HepG2 (cell line): Measurements from ENCODE around the gene TMEM233. TPM values are rescaled to one million over a fixed set of nuclear protein-coding genes. Genes with fewer than 3 reads are reported as not detected.
A peak's percentile ranks its signal among the peaks of the same experiment; 100 is the strongest.

Source experiments
- ATAC-seq: fragments of 200-7000 bp; cut with Tn5 transposase; 3 replicates; pipeline ENCODE4 v1.9.1; 2020; ENCODE audit warnings: mild to moderate bottlenecking, moderate library complexity
- BruUV-seq: library from RNA; stranded (reverse); fragments of 400-500 nt; replicated peaks from 2 replicates; lab custom pipeline; 2021; lab: Mats Ljungman, UMichigan
- CTCF ChIA-PET: fragments of 300-600 bp; formaldehyde crosslinking; extraction: SDS; loops from one replicate; lab custom pipeline; 2021; ENCODE audit warnings: low total read pairs, inconsistent platforms, low intra/inter-chr PET ratio; lab: Yijun Ruan, JAX
- POLR2A ChIA-PET: fragments of 350-600 bp; sonication (Branson Sonifier 250); formaldehyde crosslinking; loops from one replicate; lab custom pipeline; 2020; ENCODE audit warnings: antibody characterized with exemption, inconsistent platforms; lab: Yijun Ruan, JAX
- DNase-seq: peaks from one replicate; pipeline ENCODE4 v3.0.0-alpha.2; 2015; ENCODE audit warnings: low spot score
- FAIRE-seq: peaks from 3 replicates; lab custom pipeline; 2011; peaks lifted over from hg19 to GRCh38; lab: Jason Lieb, UNC
- H2AFZ ChIP-seq: one replicate; pipeline ENCODE4 v1.6.1; 2011; ENCODE audit warnings: low read length, inconsistent platforms
- H3K27ac ChIP-seq: fragments of 300-600 bp; 3 replicates; pipeline ENCODE4 v1.8.0; 2011; ENCODE audit warnings: mixed run types, mild to moderate bottlenecking, mixed read lengths, low read length, inconsistent platforms; ENCODE audit not compliant: insufficient read depth; ENCODE audit errors: extremely low read length
- H3K27me3 ChIP-seq, 2 experiments: fragments of 200-600 bp in 1 of 2; 2 replicates in 1 of 2; 3 replicates in 1 of 2; pipeline versions ENCODE4 v1.6.0 to v1.8.0; 2011; ENCODE audit warnings: low read length in 2 of 2, mild to moderate bottlenecking in 2 of 2, moderate library complexity in 2 of 2, inconsistent platforms in 1 of 2; ENCODE audit not compliant: insufficient read depth in 2 of 2, control insufficient read depth in 1 of 2
- H3K36me3 ChIP-seq, 2 experiments: fragments of 200-600 bp in 1 of 2; replicated peaks in 1 of 2; 2 replicates in 1 of 2; 3 replicates in 1 of 2; pipeline versions ENCODE4 v1.5.1 to v1.8.0; 2011; ENCODE audit warnings: low read length in 2 of 2, inconsistent platforms in 1 of 2; ENCODE audit not compliant: insufficient read depth in 2 of 2, control insufficient read depth in 1 of 2
- H3K4me1 ChIP-seq: 2 replicates; pipeline ENCODE4 v1.5.1; 2012; ENCODE audit warnings: low read length, inconsistent platforms; ENCODE audit not compliant: insufficient read depth
- H3K4me2 ChIP-seq: 2 replicates; pipeline ENCODE4 v1.6.0; 2011; ENCODE audit warnings: low read depth, low read length, inconsistent platforms
- H3K4me3 ChIP-seq, 3 experiments: fragments of 200-600 bp in 1 of 3; sonication (generic), shearing (Covaris generic) in 1 of 3; replicated peaks in 1 of 3; 2 replicates each; pipeline ENCODE4 v1.5.1; 2011 to 2016; ENCODE audit warnings: low read length in 3 of 3, inconsistent platforms in 2 of 3, low read depth in 2 of 3, mild to moderate bottlenecking in 2 of 3, control low read depth in 1 of 3, mixed read lengths in 1 of 3; ENCODE audit not compliant: insufficient read depth in 1 of 3
- H3K79me2 ChIP-seq: one replicate; pipeline ENCODE4 v1.6.1; 2011; ENCODE audit warnings: low read length, inconsistent platforms; ENCODE audit not compliant: insufficient read depth
- H3K9ac ChIP-seq: 2 replicates; pipeline ENCODE4 v1.6.0; 2011; ENCODE audit warnings: mild to moderate bottlenecking, low read depth, low read length, inconsistent platforms; ENCODE audit not compliant: insufficient read depth
- H3K9me3 ChIP-seq: 2 replicates; pipeline ENCODE4 v1.5.1; 2012; ENCODE audit warnings: mild to moderate bottlenecking, low read length
- H4K20me1 ChIP-seq: 2 replicates; pipeline ENCODE4 v1.6.0; 2011; ENCODE audit warnings: inconsistent platforms, mild to moderate bottlenecking, low read length, moderate library complexity; ENCODE audit not compliant: insufficient read depth
- ESRRA ChIP-seq: sonication (generic); formaldehyde crosslinking; IDR thresholded peaks from 2 replicates; pipeline ENCODE4 v1.5.1; 2020; ENCODE audit warnings: mild to moderate bottlenecking, low read depth, missing genetic modification reagents
- HNF4G ChIP-seq, 2 experiments: sonication (generic) in 1 of 2; formaldehyde crosslinking in 1 of 2; IDR thresholded peaks; 2 replicates each; pipeline versions ENCODE4 v1.4.0 to v1.6.1; 2011 to 2020; ENCODE audit warnings: borderline replicate concordance in 2 of 2, low read depth in 2 of 2, mild to moderate bottlenecking in 2 of 2, low read length in 1 of 2, missing genetic modification reagents in 1 of 2, moderate library complexity in 1 of 2
- JARID2 ChIP-seq: sonication (generic); formaldehyde crosslinking; IDR thresholded peaks from 2 replicates; pipeline ENCODE4 v1.8.1; 2023; ENCODE audit warnings: missing genetic modification reagents, inconsistent platforms; ENCODE audit not compliant: insufficient replicate concordance
- KDM6A ChIP-seq: IDR thresholded peaks from 2 replicates; pipeline ENCODE4 v1.6.1; 2016; ENCODE audit warnings: low read depth
- MED13 ChIP-seq: sonication (generic); formaldehyde crosslinking; IDR thresholded peaks from 2 replicates; pipeline ENCODE4 v1.5.0; 2020; ENCODE audit warnings: missing genetic modification reagents
- MIER2 ChIP-seq: IDR thresholded peaks from 2 replicates; pipeline ENCODE4 v1.6.1; 2016; ENCODE audit warnings: missing biosample characterization, missing genetic modification reagents
- MIXL1 ChIP-seq: IDR thresholded peaks from 2 replicates; pipeline ENCODE4 v1.6.1; 2016
- NR2F1 ChIP-seq, 2 experiments: fragments of 450-650 bp in 1 of 2; formaldehyde crosslinking in 1 of 2; IDR thresholded peaks; 2 replicates each; pipeline versions ENCODE4 v1.5.0 to v1.6.1; 2016 to 2020; ENCODE audit warnings: mild to moderate bottlenecking in 1 of 2, missing compliant biosample characterization in 1 of 2, missing genetic modification reagents in 1 of 2, moderate library complexity in 1 of 2
- RARG ChIP-seq: sonication (generic); formaldehyde crosslinking; IDR thresholded peaks from 2 replicates; pipeline ENCODE4 v1.4.0; 2020; ENCODE audit warnings: low read depth, mild to moderate bottlenecking, missing genetic modification reagents
- RXRB ChIP-seq: IDR thresholded peaks from 2 replicates; pipeline ENCODE4 v1.6.1; 2016; ENCODE audit warnings: borderline replicate concordance, missing genetic modification reagents, missing compliant biosample characterization
- ZBTB7B ChIP-seq: sonication (generic); formaldehyde crosslinking; IDR thresholded peaks from 2 replicates; pipeline ENCODE4 v1.4.0; 2020; ENCODE audit warnings: missing genetic modification reagents
- ZMYM2 ChIP-seq: sonication (generic); formaldehyde crosslinking; IDR thresholded peaks from 2 replicates; pipeline ENCODE4 v1.8.0; 2022; ENCODE audit warnings: mild to moderate bottlenecking, missing genetic modification reagents
- ZNF256 ChIP-seq: sonication (generic); formaldehyde crosslinking; conservative IDR thresholded peaks from 2 replicates; pipeline ENCODE4 v1.4.0; 2020; ENCODE audit warnings: missing genetic modification reagents
- ZNF296 ChIP-seq: sonication (generic); formaldehyde crosslinking; conservative IDR thresholded peaks from 2 replicates; pipeline ENCODE4 v1.5.0; 2020; ENCODE audit warnings: mild to moderate bottlenecking, missing genetic modification reagents
- ZNF350 ChIP-seq: sonication (generic); formaldehyde crosslinking; IDR thresholded peaks from 2 replicates; pipeline ENCODE4 v1.4.0; 2020; ENCODE audit warnings: mild to moderate bottlenecking, low read depth, missing genetic modification reagents, borderline replicate concordance
- ZNF468 ChIP-seq: sonication (generic); formaldehyde crosslinking; IDR thresholded peaks from 2 replicates; pipeline ENCODE4 v1.8.0; 2022; ENCODE audit warnings: mild to moderate bottlenecking, moderate library complexity, missing genetic modification reagents
- ZNF543 ChIP-seq: sonication (generic); formaldehyde crosslinking; IDR thresholded peaks from 2 replicates; pipeline ENCODE4 v1.4.0; 2020; ENCODE audit warnings: mild to moderate bottlenecking, missing genetic modification reagents
- ZNF564 ChIP-seq: sonication (generic); formaldehyde crosslinking; IDR thresholded peaks from 2 replicates; pipeline ENCODE4 v1.8.1; 2023; ENCODE audit warnings: mild to moderate bottlenecking, missing genetic modification reagents
- ZZZ3 ChIP-seq: sonication (generic); formaldehyde crosslinking; IDR thresholded peaks from 2 replicates; pipeline ENCODE4 v1.4.0; 2020; ENCODE audit warnings: missing genetic modification reagents, mild to moderate bottlenecking, borderline replicate concordance
- WGBS: methylation state at CpG from one replicate; pipeline ENCODE4 v1.1.6; 2017; ENCODE audit warnings: low lambda C conversion rate; 5-methylcytosine and 5-hydroxymethylcytosine counted together
- in situ Hi-C: cut with HindIII; loops from 2 replicates; pipeline ENCODE4 v1.10.0; 2017; ENCODE audit warnings: low pct_unique_long_range_greater_than_20kb; ENCODE audit not compliant: extremely low pct_ligation_motif_present
- intact Hi-C: fragments of 100-400 bp; cut with micrococcal nuclease; formaldehyde crosslinking; loops from one replicate; pipeline ENCODE4 v1.10.0; 2022; ENCODE audit not compliant: unreplicated experiment
- polyA plus RNA-seq, 8 experiments: library from polyadenylated mRNA; depleted of rRNA in 3 of 8; stranded (reverse) in 7 of 8; unstranded in 1 of 8; fragments of >200 nt; fragmentation: Illumina TruSeq in 4 of 8; extraction: Trizol in 4 of 8; gene quantifications; 2 replicates each; pipeline versions ENCODE4 v1.2.1 to v1.2.3, GENCODE V29; 2011 to 2016; ENCODE audit warnings: low read depth in 4 of 8, missing spikeins in 1 of 8, mixed read lengths in 1 of 8; ENCODE audit not compliant: insufficient read depth in 1 of 8
- total RNA-seq, 5 experiments: library from RNA; depleted of rRNA; stranded (reverse); fragments of >200 nt; fragmentation: Illumina TruSeq; extraction: Trizol; gene quantifications; 2 replicates each; pipeline ENCODE4 v1.2.3, GENCODE V29; 2016; ENCODE audit warnings: low read depth in 1 of 5

Gene TMEM233
- total and polyA plus RNA-seq, 2 of the 13 experiments (the other 11 are each of a cell fraction or from before 2014, with no cell fraction given), result 0.03 TPM; not detected in 1

DNA sequence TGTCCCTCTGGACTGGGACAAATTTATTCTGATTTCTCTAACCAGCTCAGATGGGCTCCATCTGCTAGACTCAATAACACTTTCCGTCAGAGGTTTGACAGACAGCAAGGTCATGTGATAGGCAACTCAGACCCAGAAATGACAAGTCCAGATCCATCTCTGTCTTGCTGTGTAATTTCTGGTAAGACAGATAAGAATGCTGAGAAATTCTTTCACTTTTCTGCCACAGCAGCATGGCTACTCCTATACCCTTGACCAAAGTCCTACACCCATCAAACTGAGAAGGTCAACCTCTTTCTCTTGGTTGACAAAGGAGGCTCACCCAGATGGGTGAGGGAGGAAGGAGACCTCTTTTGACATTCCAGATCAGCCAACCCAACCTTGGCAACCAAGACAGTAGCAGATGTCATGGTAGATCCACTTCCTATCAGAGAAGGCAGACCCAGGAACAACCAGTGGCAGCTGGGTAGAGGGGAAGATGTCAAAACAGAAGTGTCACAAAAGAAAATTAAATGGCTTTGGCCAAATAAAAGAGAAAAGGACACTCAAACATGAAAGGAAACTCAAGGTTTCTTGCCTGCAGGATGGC is 37.5 kb downstream of the TMEM233 start:
- H3K27me3 ChIP-seq, result 0 out of 5 replicates have a peak, but pooled peaks cover 0 to 5% of the 10 kb centered on the region in 2 experiments
- no peak overlapping the region for H2AFZ ChIP-seq
- intact Hi-C loops (no loop called here), in situ Hi-C loops (no loop called here)
- H3K79me2 ChIP-seq, result no peaks in the 10 kb centered on the region
- H4K20me1 ChIP-seq, result no peaks in the 10 kb centered on the region
- ChIA-PET CTCF (no interaction called here), POLR2A (no interaction called here)
- no peak for DNase-seq
- ATAC-seq, result no peak
- 57% methylated on average over 1 of the region's 1 CpG for WGBS
- no peaks in the 10 kb centered on the region for H3K9me3 ChIP-seq
- no peak for TF ChIP-seq ZNF350 (CRISPR knock-in tag)
- no peak for TF ChIP-seq ZNF296 (CRISPR knock-in tag)
- H3K4me1 ChIP-seq, result peaks cover 30% of the 10 kb centered on the region
- H3K4me3 ChIP-seq, result no peak overlapping the region
- no TSS peak for BruUV-seq
- no peaks in the 10 kb centered on the region for H3K36me3 ChIP-seq
- no peak overlapping the region for H3K27ac ChIP-seq
- H3K4me2 ChIP-seq, result no peak overlapping the region
- no peak for FAIRE-seq
- H3K9ac ChIP-seq, result no peak overlapping the region

- WGBS, result 4% methylated on average over 4 of the region's 4 CpGs
- no peak for FAIRE-seq
- TF ChIP-seq MIER2 (CRISPR knock-in tag), result no peak
- TF ChIP-seq MED13, result no peak
- peak; percentile 35; the same call in 1 of the 2 replicates for TF ChIP-seq RXRB (CRISPR knock-in tag)
- no peak for TF ChIP-seq ZZZ3 (CRISPR knock-in tag)
- TF ChIP-seq ZBTB7B (CRISPR knock-in tag), result no peak
- TF ChIP-seq ZNF543, result no peak
- TF ChIP-seq JARID2 (CRISPR knock-in tag), result no peak
- no peak for TF ChIP-seq ZNF468 (CRISPR knock-in tag)
- TF ChIP-seq ZMYM2 (CRISPR knock-in tag), result no peak
- 0 out of 2 replicates have a peak, but pooled peaks have one; percentile 8 for TF ChIP-seq MIXL1
- no peak for TF ChIP-seq RARG
- no peak for TF ChIP-seq HNF4G (IDR thresholded peaks at IDR 0.05; ENCODE audit: borderline replicate concordance, low read depth, low read length)
- no peak for TF ChIP-seq HNF4G (CRISPR knock-in tag; IDR thresholded peaks at IDR 0.05; ENCODE audit: borderline replicate concordance, low read depth)
- TF ChIP-seq ZNF256 (CRISPR knock-in tag), result no peak
- no peak for TF ChIP-seq ZNF564 (CRISPR knock-in tag)
- no peak for TF ChIP-seq KDM6A
- TF ChIP-seq NR2F1 (CRISPR knock-in tag; IDR thresholded peaks at IDR 0.05), result peak in 1 of 2 experiments; percentile 33; a peak in 1 of 4 replicates
- peak; percentile 66; the same call in 1 of the 2 replicates for TF ChIP-seq ESRRA (CRISPR knock-in tag)
Observed at GRCh38 chr12:119631930-119632678, 38.5 kb downstream of the TMEM233 start.

More at GRCh38 chr12:119631930-119632678, 38.5 kb downstream of the TMEM233 start:
- H3K9me3 ChIP-seq, result no peaks in the 10 kb centered on the region
- CTCF ChIA-PET, result no interaction called here
- no peaks in the 10 kb centered on the region for H3K79me2 ChIP-seq
- in situ Hi-C loops (no loop called here), intact Hi-C loops (no loop called here)
- peak; percentile 65 for DNase-seq
- H3K27ac ChIP-seq, result no peak overlapping the region
- peaks cover 21% of the 10 kb centered on the region for H3K4me1 ChIP-seq
- peak; percentile 91 for ATAC-seq
- no peaks in the 10 kb centered on the region for H4K20me1 ChIP-seq
- no peak overlapping the region for H3K4me3 ChIP-seq
- no peaks in the 10 kb centered on the region for H3K36me3 ChIP-seq
- H3K4me2 ChIP-seq, result no peak overlapping the region
- BruUV-seq, result no TSS peak
- H2AFZ ChIP-seq, result no peak overlapping the region
- H3K9ac ChIP-seq, result no peak overlapping the region
- POLR2A ChIA-PET, result no interaction called here
- H3K27me3 ChIP-seq, result 0 out of 5 replicates have a peak, but pooled peaks cover 0 to 5% of the 10 kb centered on the region in 2 experiments
